Hepatocyte (in vitro differentiated cells): ENCODE measurements around the gene GPR62.

Experiments
- EZH2phosphoT487 ChIP-seq: fragments of 200-600 bp; sonication (generic); IDR thresholded peaks from one replicate; pipeline ENCODE4 v1.6.1; 2018; ENCODE audit warnings: antibody characterized with exemption, mild to moderate bottlenecking, low read depth, moderate library complexity; ENCODE audit not compliant: unreplicated experiment, severe bottlenecking
- TF ChIP-seq, protein P1 (sequence below): fragments of 200-600 bp; sonication (generic); IDR thresholded peaks from 2 replicates; pipeline ENCODE4 v1.5.1; 2016; ENCODE audit warnings: antibody characterized with exemption, mild to moderate bottlenecking; ENCODE audit not compliant: poor library complexity

DNA sequence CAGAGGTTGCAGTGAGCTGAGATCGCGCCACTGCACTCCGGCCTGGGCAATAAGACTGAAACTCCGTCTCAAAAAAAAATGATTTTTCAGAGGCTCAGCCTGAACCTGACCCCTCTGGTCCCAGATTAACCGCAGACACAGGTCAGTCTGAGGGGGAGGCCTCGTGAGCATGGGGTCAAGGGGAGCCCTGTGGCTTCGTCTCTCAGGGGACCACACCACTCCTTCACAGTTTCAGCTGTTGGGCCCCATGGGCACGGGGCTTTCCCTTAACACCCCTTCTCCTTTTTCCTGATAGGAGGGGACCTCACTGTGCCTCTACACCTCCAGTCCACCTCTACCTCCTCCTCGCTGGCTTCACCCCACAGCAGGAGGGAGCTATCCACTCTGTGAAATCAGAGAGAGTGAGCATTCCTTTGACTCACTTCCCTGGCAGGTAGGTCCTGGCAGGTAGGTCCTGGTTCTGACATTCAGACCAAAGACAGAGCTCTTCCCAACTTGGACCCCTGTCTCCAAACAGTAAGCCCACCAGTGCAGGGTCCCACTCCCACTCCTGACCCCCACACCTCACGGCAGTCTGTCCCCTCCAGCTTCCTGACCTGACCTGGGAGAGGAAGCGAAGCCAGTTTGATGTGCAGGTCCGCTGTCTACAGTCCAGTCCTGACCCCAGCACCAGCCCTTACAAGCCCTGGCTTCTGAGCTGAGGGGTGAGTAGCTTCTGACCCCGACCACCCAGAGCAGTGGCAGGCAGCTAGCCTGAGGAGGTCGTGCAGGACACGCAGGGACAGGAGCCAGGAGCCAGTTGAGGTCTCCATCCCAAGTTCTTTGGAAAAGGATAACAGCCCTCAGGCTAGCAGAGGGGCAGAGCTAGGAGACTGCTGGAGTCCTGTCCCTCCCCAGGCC, 22.5 kb upstream of the GPR62 start:
- TF ChIP-seq, protein P1, sequence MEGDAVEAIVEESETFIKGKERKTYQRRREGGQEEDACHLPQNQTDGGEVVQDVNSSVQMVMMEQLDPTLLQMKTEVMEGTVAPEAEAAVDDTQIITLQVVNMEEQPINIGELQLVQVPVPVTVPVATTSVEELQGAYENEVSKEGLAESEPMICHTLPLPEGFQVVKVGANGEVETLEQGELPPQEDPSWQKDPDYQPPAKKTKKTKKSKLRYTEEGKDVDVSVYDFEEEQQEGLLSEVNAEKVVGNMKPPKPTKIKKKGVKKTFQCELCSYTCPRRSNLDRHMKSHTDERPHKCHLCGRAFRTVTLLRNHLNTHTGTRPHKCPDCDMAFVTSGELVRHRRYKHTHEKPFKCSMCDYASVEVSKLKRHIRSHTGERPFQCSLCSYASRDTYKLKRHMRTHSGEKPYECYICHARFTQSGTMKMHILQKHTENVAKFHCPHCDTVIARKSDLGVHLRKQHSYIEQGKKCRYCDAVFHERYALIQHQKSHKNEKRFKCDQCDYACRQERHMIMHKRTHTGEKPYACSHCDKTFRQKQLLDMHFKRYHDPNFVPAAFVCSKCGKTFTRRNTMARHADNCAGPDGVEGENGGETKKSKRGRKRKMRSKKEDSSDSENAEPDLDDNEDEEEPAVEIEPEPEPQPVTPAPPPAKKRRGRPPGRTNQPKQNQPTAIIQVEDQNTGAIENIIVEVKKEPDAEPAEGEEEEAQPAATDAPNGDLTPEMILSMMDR: no peak
- TF ChIP-seq EZH2phosphoT487: no peak
